Calu3 (cell line): ENCODE results near the gene VARS2. TPM values are rescaled to one million over a fixed set of nuclear protein-coding genes. Genes with fewer than 3 reads are reported as not detected.
A peak's percentile ranks its signal among the peaks of the same experiment; 100 is the strongest.

ENCODE experiments used
- BruUV-seq: library from RNA; stranded (reverse); fragments of 400-500 nt; replicated peaks from 2 replicates; lab custom pipeline; 2021; lab: Mats Ljungman, UMichigan
- CTCF ChIA-PET: fragments of 300-600 bp; sonication (Branson Sonifier 250); formaldehyde crosslinking; loops from one replicate; lab custom pipeline; 2022; ENCODE audit warnings: antibody characterized with exemption; lab: Charles Lee
- DNase-seq: peaks from one replicate; pipeline ENCODE4 v3.0.0; 2022
- H3K27ac Mint-ChIP-seq: one replicate; pipeline ENCODE4 v1.8.0; 2022; ENCODE audit warnings: mixed read lengths; ENCODE audit not compliant: unreplicated experiment
- H3K27me3 Mint-ChIP-seq: one replicate; pipeline ENCODE4 v1.8.0; 2022; ENCODE audit warnings: mixed read lengths; ENCODE audit not compliant: unreplicated experiment
- H3K36me3 Mint-ChIP-seq: one replicate; pipeline ENCODE4 v1.8.0; 2022; ENCODE audit warnings: mild to moderate bottlenecking, moderate library complexity, mixed read lengths; ENCODE audit not compliant: insufficient read depth, unreplicated experiment
- H3K4me1 Mint-ChIP-seq: one replicate; pipeline ENCODE4 v1.8.0; 2022; ENCODE audit warnings: mild to moderate bottlenecking, low read depth, mixed read lengths; ENCODE audit not compliant: unreplicated experiment
- H3K4me3 Mint-ChIP-seq: one replicate; pipeline ENCODE4 v1.8.0; 2022; ENCODE audit warnings: mild to moderate bottlenecking, low read depth, moderate library complexity, mixed read lengths; ENCODE audit not compliant: unreplicated experiment
- H3K9me3 Mint-ChIP-seq: one replicate; pipeline ENCODE4 v1.8.0; 2022; ENCODE audit warnings: low read depth, mixed read lengths; ENCODE audit not compliant: unreplicated experiment
- intact Hi-C: fragments of 100-400 bp; cut with micrococcal nuclease; formaldehyde crosslinking; loops from one replicate; pipeline ENCODE4 v1.10.0; 2022; ENCODE audit not compliant: unreplicated experiment
- microRNA-seq: library from miRNA; unstranded; fragments of <30 nt; microRNA quantifications from one replicate; pipeline ENCODE4 v1.2.0, GENCODE V29; 2022
- total RNA-seq: library from RNA; stranded (reverse); gene quantifications from 2 replicates; pipeline ENCODE4 v1.2.3, GENCODE V29; 2022
- TF ChIP-seq, protein P1 (sequence below): fragments of 200-600 bp; IDR thresholded peaks from one replicate; pipeline ENCODE4 v1.8.0; 2022; ENCODE audit warnings: antibody characterized with exemption; ENCODE audit not compliant: unreplicated experiment

VARS2 gene
- total RNA-seq, 1 experiment from 2014 or later = 33.0 TPM

DNA sequence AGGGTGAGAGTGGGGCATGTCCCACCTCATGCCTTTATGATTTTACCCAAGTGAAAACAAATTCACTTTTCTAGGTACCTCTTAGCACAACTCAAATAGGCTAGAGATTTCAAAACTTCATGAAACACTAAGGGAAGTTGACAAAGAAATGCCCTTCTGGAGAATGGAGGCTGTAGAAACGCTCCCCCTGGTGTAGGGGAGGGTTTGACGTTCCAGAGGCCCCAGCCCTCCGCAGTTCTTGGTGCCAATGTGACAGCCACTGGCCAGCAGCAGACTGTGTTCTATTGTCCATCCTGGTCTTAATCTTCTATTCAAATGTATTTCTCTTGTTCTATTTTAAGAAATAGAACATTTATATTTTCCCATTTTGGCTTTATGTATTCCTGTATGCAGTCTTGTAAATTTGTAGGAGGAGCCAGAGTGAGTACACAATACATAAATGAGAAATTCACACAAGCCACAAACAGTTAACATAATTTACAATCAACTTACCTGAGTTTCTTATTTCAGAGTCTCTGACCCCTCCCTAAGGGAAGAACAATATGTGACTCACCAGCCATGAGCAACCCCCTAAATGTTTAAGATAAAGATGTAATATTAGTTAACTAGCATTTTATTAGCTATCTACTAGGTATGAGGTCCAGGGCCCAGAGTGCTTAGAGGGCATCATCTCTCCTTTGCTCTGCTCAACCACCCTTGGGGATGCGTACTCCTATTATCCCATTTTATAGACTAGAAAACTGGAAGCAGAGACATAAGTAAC lies 60.6 kb downstream of the VARS2 start:
- Mint-ChIP-seq H3K27ac (no peak overlapping the region), H3K9me3 (peaks cover 4% of the 10 kb centered on the region), H3K27me3 (peaks cover 14% of the 10 kb centered on the region), H3K4me1 (no peaks in the 10 kb centered on the region), H3K4me3 (no peak overlapping the region), H3K36me3 (peaks cover 3% of the 10 kb centered on the region)
- intact Hi-C loops = no loop called here
- CTCF ChIA-PET = interaction anchor here (0.8 to 1.3 kb wide), 3 partner anchors 11 to 68 kb away, joined by 3 read pairs; no protein-coding TSS in a partner anchor
- BruUV-seq = no TSS peak
- TF ChIP-seq, protein P1, sequence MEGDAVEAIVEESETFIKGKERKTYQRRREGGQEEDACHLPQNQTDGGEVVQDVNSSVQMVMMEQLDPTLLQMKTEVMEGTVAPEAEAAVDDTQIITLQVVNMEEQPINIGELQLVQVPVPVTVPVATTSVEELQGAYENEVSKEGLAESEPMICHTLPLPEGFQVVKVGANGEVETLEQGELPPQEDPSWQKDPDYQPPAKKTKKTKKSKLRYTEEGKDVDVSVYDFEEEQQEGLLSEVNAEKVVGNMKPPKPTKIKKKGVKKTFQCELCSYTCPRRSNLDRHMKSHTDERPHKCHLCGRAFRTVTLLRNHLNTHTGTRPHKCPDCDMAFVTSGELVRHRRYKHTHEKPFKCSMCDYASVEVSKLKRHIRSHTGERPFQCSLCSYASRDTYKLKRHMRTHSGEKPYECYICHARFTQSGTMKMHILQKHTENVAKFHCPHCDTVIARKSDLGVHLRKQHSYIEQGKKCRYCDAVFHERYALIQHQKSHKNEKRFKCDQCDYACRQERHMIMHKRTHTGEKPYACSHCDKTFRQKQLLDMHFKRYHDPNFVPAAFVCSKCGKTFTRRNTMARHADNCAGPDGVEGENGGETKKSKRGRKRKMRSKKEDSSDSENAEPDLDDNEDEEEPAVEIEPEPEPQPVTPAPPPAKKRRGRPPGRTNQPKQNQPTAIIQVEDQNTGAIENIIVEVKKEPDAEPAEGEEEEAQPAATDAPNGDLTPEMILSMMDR = no peak
- DNase-seq = no peak

Small RNAs within 50 kb of the gene (microRNA-seq; reads per million reads assigned to microRNA genes)
- gene MIR4640 = 47.1 reads per million, percentile 55 among the genes with 10 or more reads in this experiment

Other genes with a start within 250 kb of the VARS2 start
- 51.6 and 55.6 TPM in 2 replicates for gene DHX16, start 241.2 kb upstream of the VARS2 start, total RNA-seq
- gene PPP1R18, start 227.6 kb upstream of the VARS2 start, total RNA-seq = 22.0 and 28.2 TPM in 2 replicates
- 22.8 and 30.2 TPM in 2 replicates for gene NRM, start 223.3 kb upstream of the VARS2 start, total RNA-seq
- 62.4 and 66.6 TPM in 2 replicates for gene MDC1, start 197.0 kb upstream of the VARS2 start, total RNA-seq
- gene TUBB, start 193.9 kb upstream of the VARS2 start, total RNA-seq = 967 and 1,123 TPM in 2 replicates
- gene FLOT1, start 171.6 kb upstream of the VARS2 start, total RNA-seq = 240 and 243 TPM in 2 replicates
- gene IER3, start 169.7 kb upstream of the VARS2 start, total RNA-seq = 270 and 458 TPM in 2 replicates
- gene DDR1, start 29.7 kb upstream of the VARS2 start, total RNA-seq = 489 and 580 TPM in 2 replicates
- gene GTF2H4, start 6.0 kb upstream of the VARS2 start, total RNA-seq = 70.5 and 80.0 TPM in 2 replicates
- 184 and 246 TPM in 2 replicates for gene SFTA2, start 17.9 kb downstream of the VARS2 start, total RNA-seq
- 0.07 and 0.15 TPM in 2 replicates for gene MUCL3, start 26.7 kb downstream of the VARS2 start, total RNA-seq
- gene MUC21, start 69.5 kb downstream of the VARS2 start, total RNA-seq = not detected in 2 replicates
- gene MUC22, start 96.2 kb downstream of the VARS2 start, total RNA-seq = not detected in 2 replicates
- not detected in 2 replicates for gene C6orf15, start 198.3 kb downstream of the VARS2 start, total RNA-seq
- 9.4 and 11.0 TPM in 2 replicates for gene PSORS1C1, start 200.6 kb downstream of the VARS2 start, total RNA-seq
- gene CDSN, start 206.2 kb downstream of the VARS2 start, total RNA-seq = 0.35 and 0.42 TPM in 2 replicates
- not detected in 2 replicates for gene PSORS1C2, start 224.8 kb downstream of the VARS2 start, total RNA-seq
- gene CCHCR1, start 243.6 kb downstream of the VARS2 start, total RNA-seq = 95.2 and 105 TPM in 2 replicates
- 43.2 and 49.5 TPM in 2 replicates for gene TCF19, start 244.4 kb downstream of the VARS2 start, total RNA-seq